PFSK-1 (cell line): Measurements from ENCODE around the gene TMEM87B.

ENCODE experiments used
- REST ChIP-seq, 2 experiments: IDR thresholded peaks; 2 replicates each; pipeline versions ENCODE4 v1.6.1 to v1.8.0; 2011 to 2012; ENCODE audit warnings: low read depth in 2 of 2, low read length in 2 of 2, control low read depth in 1 of 2, inconsistent platforms in 1 of 2, mild to moderate bottlenecking in 1 of 2, moderate library complexity in 1 of 2; ENCODE audit not compliant: insufficient read depth in 1 of 2
- SIN3A ChIP-seq: IDR thresholded peaks from 2 replicates; pipeline ENCODE4 v1.6.1; 2012; ENCODE audit warnings: mild to moderate bottlenecking, low read length, moderate library complexity, borderline replicate concordance; ENCODE audit not compliant: insufficient read depth

GRCh38 chr2:112118148-112118547, 63.1 kb downstream of the TMEM87B start:
- TF ChIP-seq SIN3A = no peak
- TF ChIP-seq REST (IDR thresholded peaks at IDR 0.05; ENCODE audit: insufficient read depth in 1 of 2, low read depth in 2 of 2, low read length in 2 of 2) = no peak
